CD4-positive, alpha-beta T cell treated with Interleukin-17A for 4 hours (primary cell): ENCODE measurements around the gene SFXN5.
"Not testable (repeated sequence)": the region's sequence is repeated elsewhere in the genome, so short reads cannot be mapped to it uniquely, and the experiment has no call there.

Experiments
- DNase-seq: peaks from one replicate; pipeline ENCODE4 v3.0.0-alpha.2; 2020; ENCODE audit warnings: mixed read lengths

The SFXN5 gene

DNA sequence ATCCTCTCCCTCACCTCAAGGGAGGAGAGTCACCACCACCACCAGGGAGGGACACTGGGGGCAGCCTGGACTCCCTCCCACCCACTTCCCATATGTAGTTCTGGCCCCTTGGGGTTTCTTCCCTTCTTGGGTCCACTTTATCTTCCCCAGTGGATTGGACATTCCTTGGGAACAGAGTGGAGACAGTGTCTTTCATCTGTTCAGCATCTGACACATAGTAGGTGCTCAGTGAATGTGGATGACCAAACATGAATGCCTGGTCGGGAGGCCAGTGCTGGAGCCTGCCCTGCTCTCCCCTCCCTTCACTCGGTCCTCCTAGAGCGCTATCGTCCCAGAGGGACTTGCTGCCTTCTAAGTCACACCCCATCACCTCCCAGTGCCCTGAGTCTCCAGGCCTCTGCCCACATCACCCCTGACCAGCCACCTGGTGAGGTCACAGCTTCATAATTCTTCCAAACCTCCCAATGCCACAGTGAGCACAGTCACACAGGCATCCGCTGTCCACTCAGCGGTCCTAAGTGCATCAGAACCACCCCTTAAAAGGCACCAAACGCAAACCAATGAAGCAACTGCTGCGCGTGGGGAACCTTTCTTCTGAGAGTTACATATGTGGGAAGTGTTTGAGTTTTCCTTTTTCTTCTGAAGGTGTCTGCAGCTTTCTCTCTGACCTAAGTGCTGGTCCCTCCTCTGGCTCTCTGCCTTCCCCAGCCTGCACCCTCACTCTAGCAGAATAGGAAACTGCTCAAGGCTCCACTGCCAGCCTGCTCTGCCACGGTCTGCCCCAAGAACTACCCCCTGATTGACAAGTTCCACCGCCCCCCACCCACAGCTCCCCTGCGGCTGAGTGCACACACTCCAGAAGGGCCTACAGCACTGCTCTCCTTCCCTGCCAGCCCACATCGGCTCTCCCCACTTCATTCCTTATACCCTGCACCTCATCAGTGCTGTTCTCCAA lies 7.2 kb upstream of the SFXN5 start:
- DNase-seq, result no peak

DNA sequence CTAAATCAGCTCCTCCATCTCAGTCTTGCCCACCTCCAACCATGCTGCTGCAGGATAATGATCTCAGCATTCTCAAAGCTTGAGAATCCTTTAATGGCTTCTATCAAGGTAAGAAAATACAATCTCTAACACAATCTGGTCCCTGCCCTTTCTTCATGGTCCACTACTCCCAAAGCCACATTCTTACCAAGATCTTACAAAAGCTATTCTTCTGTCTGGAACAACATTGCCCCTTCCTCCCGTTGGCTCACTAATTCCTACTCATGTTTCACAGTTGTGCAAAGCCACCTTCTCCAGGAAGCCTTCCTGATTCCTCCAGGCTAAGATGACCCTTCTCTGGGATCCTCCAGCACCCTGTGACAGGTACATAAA lies 5.9 kb upstream of the SFXN5 start:
- DNase-seq, result no peak

DNA sequence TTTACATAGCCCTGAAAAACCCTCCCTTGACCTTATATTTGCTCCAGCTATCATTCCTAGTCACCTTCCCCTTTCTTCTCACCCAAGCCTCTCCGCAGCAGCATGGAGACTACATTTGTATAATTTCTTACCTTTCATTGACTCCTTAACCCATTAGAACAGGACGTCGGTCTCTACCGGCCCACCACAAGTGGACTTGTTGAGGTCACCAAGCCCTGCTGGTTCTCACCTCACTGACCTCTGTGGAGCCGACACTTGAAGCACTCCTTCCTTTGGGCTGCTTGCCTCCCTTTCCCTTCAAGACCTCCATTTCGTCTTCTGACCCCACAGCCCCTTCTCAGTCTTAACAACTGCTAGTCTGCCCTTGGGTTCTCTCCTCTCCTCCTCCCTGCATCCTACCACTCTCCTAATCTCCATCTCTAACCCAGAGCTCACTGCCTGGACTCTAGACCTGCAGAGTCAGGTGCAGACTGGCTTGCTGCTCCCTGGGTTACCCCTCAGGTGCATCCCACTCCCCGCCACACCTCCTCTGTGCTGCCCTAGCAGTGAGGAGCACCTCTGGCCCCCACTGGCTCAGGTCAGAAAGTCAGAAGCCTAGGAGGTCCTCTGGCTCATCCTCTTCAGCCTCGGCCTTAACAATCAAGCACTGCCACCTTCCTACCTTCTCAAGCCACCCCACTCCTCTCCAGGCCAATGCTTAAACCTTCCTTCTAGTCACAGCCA lies 5.3 kb upstream of the SFXN5 start:
- no peak for DNase-seq

DNA sequence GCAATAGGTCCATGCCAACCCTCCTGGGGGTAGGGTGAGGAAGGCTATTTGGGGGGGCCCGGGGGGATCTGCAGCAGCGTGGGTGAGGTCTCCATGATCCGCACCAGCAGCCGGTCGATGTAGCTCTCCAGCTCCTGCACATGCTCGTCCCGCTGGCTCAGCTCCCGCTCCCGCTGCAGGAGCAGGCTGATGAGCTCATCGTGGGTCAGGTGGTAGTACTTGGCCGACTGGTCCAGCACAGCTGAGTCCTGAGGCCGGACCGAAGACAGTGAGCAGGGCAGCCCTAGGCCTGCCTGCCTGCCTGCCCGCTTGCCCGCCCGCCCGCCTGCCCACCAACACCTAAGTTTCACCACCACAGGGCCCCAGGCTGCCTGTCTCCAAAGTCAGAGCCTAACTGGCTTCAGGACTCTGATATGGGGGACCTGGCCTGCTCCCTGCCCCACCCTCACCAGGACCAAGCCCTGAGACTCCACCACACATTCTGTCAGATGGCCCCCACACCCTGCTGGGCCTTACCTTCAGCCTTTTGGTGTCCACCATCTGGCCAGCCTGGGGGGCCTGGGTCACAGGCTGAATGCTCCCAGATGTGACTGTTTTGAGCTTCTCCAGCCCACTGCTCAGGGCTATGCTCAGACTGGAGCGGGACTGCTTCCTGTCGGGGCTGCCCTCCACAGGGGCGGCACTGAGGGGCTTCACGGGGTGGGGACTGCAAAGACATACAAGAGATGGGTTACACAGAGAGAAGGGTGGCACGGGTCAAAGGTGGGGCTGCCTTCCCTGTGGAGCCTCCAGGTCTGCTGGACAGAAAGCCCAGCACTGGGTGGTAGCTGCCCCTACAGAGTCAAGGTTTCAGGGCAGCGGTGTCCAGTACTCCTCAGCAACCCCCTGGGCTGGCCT lies 4.2 kb upstream of the SFXN5 start:
- no peak for DNase-seq

DNA sequence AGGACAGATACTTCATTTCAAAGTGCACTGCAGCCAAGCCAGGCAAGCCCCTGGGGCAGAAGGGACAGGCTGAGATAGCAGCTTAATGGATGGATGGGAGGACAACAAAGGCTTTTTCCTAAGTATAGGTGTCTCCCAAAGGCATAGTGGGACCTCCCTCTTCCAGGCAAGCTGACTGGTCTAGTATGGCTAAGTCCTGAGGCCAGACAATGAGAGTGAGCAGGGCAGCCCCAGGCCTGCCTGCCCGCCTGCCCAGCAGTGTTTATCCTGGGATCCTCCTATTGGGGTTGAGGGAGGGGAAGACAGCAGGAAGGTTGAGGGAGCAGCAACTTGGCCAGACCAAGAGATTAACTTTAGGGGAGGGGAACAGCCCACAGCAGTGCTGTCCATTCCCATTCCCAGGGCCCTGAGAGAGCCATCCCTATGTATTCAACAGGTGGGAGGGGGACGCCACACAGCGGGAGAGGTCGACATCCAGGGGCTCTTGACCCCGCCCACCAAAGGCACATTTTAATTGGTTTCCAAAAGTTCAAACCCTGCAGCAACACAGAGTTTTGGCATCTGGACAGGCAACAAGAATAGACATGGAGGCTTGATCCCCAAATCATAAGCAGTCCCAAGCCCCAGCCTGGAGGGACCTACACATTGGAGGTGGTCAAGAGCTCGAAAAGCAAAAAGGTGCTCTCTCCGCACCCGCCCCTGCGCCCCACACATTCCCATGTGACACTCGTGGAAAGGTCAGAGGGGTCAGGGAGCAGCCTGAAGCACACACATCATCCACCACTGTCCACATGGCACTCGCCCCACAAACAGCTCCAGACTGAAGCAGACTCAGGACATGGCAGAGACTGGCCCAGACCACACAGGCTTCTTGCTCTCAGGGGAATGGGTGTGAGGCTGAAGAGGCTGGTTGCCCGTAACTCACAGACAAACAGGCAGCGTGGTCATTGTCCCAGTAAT lies 2.9 kb upstream of the SFXN5 start:
- DNase-seq, result no peak

DNA sequence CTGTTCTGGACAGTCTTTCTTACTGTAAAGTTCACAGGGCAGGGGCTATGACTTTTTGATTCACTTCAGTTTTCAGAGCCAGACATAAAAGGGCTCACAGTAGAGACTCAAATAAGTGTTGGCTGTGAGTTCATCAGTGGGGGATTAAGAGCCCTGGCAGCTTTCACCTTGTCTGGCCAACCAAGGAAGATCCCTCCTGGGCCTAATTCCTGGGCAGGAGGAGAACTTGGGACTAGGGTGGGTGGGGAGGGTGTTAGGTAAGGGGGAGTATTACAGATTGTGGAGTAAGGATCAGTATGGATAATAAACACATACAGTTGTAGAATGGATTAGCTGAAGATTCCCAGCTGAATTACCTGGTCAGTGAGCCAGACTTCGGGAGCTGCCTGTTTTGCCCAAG lies 904 bp upstream of the SFXN5 start:
- DNase-seq, result no peak

DNA sequence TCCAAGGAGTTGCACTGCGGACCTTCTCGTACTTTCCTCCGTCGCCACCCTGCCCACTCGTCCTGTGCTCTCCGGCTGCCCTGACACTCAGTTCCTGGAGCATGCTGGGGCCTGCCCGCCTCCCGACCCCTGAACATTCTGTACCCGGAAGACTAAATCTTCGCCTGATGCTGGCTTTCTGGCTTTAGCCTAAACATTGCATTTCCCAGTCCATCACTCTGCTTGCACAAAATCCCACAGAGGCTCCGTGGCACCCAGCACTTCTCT lies 550 bp upstream of the SFXN5 start:
- DNase-seq, result peak; percentile 30

DNA sequence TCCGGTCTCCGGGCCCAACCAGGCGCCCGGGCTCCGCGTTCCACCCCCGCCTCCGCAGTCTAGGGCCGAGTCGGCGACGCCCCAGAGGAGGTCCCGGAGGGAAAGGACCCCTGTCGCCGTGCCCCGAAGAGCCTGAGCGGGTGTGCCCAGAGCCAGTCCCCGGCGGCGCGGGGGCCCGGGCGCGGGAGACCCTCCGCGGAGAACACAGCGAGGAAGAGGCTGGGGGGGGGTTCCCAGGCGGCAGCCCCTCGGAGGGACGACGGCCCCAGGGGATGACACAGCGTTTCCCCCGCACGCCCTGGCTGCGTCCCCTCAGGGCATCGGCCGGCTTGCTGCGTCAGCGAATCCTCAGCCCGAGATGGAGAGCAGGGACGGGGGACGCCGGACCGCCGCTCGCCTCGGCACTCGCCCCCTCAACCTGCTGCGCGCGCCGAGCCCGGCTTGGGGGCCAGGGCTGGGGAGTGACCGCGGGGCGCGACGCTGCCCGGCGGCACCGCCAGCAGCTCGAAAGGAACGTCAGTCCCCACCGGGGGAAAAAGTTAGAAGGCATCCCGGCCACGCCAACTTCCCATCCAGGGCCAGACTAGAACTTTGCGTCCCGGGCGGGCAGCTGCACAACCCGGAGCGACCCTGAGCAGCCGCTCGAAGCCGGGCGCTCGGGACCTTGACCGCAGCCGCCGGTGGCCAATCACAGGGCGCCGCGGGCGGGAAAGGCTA lies 711 bp downstream of the SFXN5 start:
- peak; percentile 49 for DNase-seq

DNA sequence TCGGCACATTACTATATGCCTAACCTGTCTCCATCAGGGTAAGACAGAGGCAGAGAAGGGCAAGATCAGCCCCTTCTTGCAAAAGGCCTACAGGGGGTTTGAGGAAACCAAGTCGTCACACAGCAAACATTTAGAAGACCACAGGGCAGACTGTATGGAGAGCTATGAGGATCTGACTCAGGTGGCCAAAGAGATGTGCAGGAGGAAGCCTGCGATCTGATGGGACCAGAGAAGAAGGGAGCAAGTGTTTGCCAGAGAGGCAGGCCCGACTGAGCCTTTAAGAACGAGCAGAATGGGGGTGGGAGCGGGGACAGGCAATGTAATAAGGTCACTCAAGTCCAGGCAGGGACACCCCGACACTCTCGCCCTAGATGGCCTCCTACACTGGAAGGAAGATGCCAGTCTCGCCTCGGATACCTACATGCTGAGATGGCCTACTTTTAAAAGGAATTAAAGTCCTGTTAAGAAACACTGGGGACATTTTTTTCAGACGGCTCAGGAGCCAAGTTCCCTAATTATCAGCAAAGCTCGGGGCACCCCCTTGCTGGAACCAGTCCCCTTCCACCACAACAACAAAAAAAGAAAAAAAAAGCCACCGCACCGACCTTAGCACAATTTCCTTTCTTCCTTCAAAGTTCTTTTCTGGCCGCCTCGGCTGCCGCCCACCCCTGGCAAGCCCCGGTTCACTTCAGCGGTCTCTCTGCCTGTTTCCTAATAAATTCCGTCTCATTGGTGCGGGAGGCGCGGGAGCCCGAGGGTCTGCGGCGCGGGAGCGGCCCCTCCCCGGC lies 1.5 kb downstream of the SFXN5 start:
- DNase-seq, result peak; percentile 7

DNA sequence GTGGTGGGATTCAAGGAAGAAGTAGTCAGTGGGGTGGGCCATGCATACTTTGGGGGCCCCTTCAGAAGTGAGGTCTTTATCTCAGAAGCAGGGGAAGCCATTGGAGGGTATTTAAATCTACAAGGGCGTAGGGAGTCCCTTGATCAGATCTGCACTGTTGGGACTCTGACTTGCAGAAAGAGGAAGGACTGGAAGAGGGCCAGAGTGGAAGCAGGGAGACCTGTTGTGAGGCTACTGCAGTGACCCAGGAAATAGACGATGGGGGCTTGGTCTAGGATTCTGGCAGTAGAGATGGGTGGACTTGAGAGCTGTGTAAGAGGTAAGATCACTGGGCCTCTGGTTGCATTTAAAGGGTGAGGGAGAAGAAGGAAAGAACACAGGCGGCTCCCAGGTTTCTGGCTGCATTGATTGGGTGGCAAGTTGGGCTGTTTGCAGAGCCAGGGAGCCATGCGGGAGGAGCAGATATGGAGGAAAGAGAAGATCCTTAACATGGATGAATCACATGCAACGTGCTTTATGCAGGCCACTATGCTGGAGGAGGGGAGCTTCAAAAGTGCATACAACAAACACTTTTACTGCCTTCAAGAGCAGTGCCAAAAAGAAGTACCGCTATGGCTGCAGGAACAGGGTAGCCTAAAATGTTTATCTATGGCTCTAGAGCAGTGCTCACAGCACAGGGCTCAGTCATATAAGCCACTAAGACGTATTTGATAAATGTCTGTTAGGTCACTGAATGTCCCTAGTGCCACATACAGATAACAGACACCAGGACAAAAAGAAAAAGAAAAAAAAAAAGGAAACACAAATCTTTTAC lies 2.3 kb downstream of the SFXN5 start:
- DNase-seq, result no peak

DNA sequence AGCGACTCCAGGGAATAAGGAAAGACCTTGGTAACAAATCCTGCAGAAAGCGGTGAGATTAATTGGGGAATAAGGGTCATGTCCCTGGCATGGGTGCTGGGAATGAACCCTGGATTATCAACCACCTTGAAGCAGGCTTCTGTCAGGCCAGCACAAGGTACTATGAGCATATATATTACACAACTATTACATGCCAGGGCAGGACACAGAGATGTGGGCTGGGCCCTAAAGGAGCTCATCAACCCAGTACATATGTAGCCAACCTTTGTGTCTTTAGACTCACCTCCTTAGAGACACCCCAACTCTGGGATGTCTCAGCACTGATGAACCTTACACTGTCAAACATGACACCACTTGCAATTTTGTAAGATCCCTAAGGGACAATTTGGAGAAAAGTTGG lies 3.4 kb downstream of the SFXN5 start:
- no peak for DNase-seq

DNA sequence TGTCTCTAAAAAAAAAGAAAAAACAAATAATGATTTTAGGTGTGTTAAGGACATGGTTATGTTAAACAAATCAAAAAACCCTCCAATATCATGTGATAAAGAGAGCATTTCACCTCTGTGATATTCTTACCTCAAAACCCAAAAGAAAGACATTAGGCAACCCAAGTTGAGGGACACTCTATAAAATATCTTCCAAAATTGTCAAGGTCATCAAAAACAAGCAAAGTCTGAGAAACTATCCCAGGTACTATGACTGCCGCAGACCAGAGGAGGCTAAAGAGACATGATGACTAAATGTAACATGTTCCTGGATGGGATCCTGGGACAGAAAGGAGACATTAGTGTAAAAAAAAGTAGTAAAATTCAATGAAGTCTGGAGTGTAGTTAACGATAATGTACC lies 4.5 kb downstream of the SFXN5 start:
- no peak for DNase-seq

DNA sequence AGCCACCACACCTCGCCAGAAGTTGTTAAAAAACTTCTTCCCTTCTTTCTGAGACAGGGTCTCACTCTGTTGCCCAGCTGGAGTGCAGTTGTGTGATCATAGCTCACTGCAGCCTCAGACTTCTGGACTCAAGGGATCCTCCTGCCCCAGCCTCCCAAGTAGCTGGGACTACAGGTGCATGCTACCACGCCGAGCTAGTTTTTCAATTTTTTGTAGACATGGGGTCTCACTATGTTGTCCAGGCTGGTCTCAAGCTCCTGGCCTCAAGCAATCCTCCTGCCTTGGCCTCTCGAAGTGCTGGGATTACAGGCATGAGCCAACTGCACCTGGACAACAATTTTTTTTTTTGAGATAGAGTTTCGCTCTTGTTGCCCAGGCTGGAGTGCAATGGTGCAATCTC lies 6.4 kb downstream of the SFXN5 start:
- DNase-seq, result not testable (repeated sequence)

DNA sequence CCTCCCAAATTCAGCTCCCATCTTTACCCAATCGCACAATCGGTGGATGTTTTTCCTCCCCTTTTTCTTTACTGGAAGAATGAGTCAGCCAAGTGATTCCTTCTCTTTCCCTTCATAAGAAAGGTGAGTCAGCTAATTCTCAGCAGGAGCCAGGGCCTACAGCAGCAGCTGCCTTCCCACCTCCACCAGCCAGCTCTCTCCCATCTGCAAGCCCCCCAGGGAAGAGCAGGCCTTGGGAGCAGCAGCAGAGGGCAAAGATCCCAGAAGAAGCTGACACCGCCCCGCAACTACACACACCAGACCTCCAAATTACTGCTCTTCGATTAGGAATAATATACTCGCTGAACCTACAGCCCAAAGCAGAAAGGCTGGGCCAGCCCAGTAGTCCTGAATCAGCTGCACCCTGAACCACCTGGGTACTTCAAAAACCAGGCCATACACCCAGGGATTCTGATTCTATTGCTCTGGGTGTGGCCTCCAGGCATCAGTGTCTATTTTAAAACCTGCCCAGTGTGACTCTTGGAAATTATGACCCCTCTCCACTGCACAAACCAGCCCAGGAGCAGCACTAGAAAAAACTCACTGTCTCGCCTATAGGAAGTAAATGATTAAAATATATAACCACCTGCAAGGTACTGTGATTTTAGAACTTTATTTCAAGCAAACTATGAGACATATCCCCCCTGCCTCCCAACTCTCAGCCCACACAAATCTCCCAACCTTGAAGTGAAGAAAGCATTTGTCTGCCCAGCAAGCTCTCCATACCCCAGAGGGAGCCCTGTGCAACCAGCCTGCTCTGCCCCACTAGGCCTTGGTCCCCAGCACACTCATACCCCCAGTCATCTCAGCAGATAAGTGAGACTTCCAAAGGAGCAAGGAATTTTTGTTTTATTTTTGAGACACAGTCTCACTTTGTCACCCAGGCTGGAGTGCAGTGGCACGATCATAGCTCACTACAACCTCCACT lies 7.3 kb downstream of the SFXN5 start:
- DNase-seq, result no peak

DNA sequence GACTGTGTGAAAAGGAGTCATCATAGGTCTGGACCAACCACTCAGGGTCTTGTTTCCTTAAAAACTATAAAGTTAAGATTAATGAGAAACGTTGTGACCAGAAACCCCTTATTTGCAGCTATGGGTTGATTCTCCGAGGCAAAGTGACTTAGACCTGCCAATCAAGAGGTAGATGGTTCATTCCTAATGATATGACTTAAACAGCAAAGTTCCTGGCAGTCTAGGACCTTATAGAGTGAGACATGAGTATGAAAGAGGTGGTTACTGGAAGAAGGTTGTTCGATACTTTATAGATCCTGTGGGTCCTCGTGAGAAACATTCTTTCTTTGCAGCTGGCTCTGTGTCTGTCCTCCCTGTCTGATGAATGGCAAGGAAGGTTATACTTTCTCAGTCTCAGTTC lies 8.0 kb downstream of the SFXN5 start:
- DNase-seq, result no peak

DNA sequence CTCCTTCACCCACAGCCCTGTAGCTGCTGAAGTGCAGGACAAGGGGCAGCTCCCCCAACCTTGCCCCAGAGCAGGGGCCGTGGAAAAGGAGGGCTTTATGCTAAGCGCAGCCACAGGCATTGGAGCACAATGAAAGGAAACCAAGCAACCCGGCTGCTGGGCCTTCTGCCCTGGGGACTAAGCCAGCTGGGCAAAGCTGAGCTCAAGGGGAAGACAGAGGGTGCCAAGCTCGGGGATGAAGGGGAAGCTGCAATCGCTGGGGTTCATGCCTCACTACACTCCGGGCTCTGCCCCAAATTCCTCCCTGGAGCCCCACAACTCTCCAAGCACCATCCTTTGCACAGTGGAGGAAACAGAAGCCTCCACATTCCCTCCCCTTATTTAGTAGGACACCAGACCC lies 12.4 kb downstream of the SFXN5 start:
- DNase-seq, result no peak

DNA sequence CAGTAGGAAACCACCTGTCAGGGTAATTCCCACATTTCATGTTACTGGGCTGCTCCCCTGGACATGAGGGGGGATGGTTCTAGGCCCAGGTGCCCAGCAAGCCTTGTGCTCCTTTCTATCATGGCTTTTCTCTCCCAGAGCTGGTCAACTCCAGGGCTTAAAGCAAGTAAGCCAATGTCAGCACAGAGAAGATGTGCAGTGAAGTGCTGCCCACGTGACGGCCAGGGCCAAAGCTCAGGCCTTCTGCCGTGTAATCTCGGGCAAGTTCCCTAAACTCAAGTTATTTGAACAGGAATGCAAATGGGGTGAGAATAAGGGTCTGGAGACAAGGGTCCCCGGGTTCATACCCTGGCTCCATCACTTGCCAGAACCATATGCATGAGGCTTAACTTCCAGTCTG lies 16.5 kb downstream of the SFXN5 start:
- no peak for DNase-seq

DNA sequence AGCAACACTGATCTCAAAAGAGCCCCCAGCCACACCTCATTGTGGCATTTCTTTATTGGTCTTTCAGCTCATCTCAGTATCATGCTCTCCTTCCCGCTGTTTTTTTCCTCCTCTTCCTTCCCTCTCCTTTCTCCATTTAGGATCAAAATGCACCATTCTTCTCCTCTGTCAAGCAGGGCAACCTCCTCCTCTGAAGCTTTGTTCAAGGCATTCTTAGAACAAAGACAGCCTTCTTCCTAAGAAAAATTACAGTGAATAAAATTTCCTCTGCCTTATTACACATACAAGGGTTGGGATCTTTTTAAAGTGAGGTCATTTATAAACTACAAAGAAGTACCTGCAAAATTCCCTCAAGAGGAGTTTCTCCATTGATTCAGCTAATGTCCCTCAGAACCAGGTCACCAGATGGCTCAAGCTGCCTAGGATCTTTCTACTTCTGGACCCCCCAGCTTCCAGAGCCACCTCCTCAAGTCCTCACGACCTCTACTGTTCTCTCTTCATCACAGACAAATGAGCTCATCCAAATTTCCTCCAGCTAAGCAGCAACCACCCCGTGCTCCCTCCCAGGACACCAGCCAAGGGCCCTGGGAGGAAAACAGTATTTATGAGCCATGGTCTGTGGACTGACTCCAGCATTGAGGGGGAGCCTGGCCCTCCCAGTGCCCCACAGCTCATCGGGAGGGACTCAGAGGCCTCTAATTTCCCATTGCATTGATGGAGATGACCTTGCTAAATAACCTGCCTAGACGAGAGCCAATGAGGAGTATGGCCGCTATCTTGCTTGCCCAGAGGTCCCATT lies 18.0 kb downstream of the SFXN5 start:
- no peak for DNase-seq
